Measurements from ENCODE around the gene FBXW12. TPM values are rescaled to one million over a fixed set of nuclear protein-coding genes. Genes with fewer than 3 reads are reported as not detected.

The FBXW12 gene
- total RNA-seq, 1 experiment from 2014 or later: not detected

DNA sequence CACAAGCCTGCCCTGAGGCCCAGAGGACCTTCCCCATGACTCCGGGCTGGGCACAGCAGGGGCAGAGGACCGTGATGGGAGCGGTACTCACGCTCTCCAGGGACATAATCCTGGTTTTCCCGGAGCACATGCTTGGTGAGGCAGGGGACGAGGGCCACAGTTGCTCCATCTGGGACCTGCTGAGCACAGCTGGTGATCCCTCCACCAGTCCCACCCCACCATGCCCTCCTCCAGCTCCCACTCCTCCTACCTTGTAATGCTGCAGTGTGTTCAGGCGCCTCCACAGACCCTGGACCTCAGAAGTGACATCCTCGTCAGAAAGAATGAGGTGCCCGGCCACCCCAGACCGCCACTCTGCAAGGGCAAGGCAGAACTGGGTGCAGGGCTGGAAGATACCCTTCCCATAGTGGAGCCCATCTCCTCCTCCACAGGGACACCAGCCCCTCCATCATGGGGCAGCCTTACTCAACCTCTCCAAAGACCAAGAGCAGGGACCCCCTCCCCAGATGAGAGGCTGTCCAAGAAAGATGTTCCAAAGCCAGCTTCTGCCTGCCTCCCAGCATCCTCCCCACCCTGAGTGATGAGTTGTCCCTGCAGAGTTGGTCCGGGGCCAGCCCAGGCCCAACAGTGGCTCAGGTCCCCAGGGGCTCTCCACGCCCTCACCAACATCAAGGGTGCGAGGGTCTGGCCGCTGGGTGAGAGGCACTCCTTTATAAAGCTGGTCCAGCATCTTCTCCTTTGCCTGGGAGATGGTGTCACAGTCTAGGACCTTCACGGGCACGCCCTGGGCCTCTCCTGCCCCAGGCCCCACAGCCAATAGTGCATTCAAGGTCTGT is 38.4 kb downstream of the FBXW12 start:
- Histone ChIP-seq H3K4me1 (ENCODE audit: insufficient read depth, low read length) (no peaks in the 10 kb centered on the region), H3K36me3 (ENCODE audit: low read depth, low read length) (no peaks in the 10 kb centered on the region), H3K4me2 (ENCODE audit: low read length) (no peak overlapping the region), H3K9me2 (replicated peaks; ENCODE audit: low read length) (no peaks in the 10 kb centered on the region), H3K27ac (ENCODE audit: low read length) (no peak overlapping the region), H3K27me3 (ENCODE audit: low read length) (no peaks in the 10 kb centered on the region), H4K20me1 (ENCODE audit: low read length) (no peaks in the 10 kb centered on the region), H3K9ac (ENCODE audit: low read length) (no peak overlapping the region), H3F3A (ENCODE audit: low read length, unreplicated experiment) (no peaks in the 10 kb centered on the region), H2AFZ (ENCODE audit: low read length) (no peak overlapping the region), H3K4me3 (ENCODE audit: low read length) (no peak overlapping the region), H3K9me3 (ENCODE audit: low read length) (no peaks in the 10 kb centered on the region), H3K79me2 (ENCODE audit: low read length) (no peaks in the 10 kb centered on the region)
- no peak for DNase-seq
- POLR2A ChIA-PET (ENCODE audit: unreplicated experiment): no interaction called here
- ATAC-seq: no peak
- TF ChIP-seq, protein P1, sequence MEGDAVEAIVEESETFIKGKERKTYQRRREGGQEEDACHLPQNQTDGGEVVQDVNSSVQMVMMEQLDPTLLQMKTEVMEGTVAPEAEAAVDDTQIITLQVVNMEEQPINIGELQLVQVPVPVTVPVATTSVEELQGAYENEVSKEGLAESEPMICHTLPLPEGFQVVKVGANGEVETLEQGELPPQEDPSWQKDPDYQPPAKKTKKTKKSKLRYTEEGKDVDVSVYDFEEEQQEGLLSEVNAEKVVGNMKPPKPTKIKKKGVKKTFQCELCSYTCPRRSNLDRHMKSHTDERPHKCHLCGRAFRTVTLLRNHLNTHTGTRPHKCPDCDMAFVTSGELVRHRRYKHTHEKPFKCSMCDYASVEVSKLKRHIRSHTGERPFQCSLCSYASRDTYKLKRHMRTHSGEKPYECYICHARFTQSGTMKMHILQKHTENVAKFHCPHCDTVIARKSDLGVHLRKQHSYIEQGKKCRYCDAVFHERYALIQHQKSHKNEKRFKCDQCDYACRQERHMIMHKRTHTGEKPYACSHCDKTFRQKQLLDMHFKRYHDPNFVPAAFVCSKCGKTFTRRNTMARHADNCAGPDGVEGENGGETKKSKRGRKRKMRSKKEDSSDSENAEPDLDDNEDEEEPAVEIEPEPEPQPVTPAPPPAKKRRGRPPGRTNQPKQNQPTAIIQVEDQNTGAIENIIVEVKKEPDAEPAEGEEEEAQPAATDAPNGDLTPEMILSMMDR (conservative IDR thresholded peaks at IDR 0.05; ENCODE audit: low read depth, low read length): no peak
- TF ChIP-seq EZH2 (IDR thresholded peaks at IDR 0.05; ENCODE audit: low read length, unreplicated experiment) (no peak), EZH2phosphoT487 (IDR thresholded peaks at IDR 0.05; ENCODE audit: borderline replicate concordance, low read length) (no peak)
- no TSS peak for BruUV-seq (replicated peaks)
- intact Hi-C loops (cut with micrococcal nuclease): no loop called here
- CTCF ChIA-PET: no interaction called here

DNA sequence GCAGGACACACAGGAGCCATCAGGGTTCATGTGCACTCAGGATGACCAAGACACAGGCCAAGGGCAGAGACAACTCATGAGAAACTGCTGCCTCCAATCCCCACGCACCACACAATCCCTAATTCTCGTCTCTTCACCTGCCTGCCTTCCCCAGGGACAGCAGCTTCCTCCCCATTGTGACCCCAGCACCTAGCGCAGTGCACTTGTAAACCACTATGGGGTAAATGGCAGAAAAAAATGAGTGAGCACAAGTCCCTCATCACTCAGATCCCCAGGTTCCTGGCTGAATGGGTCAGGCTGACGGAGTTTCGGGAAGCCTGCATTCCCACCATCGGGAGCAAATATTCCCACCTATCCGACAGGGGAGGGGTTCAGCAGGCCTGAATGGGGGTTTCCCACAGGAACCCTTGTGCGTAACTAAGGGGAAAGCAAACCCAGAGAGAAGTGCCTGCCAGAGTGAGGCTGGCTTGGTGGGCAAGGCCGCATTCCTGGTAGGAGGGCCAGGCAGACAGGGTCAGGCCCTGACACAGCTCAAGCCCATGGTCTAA is 39.1 kb downstream of the FBXW12 start:
- Histone ChIP-seq H3K36me3 (ENCODE audit: low read depth, low read length) (no peaks in the 10 kb centered on the region), H3K4me2 (ENCODE audit: low read length) (no peak overlapping the region), H3K4me1 (ENCODE audit: insufficient read depth, low read length) (no peaks in the 10 kb centered on the region), H3K27ac (ENCODE audit: low read length) (no peak overlapping the region), H3K9me3 (ENCODE audit: low read length) (no peaks in the 10 kb centered on the region), H3K79me2 (ENCODE audit: low read length) (no peaks in the 10 kb centered on the region), H2AFZ (ENCODE audit: low read length) (no peak overlapping the region), H3K4me3 (ENCODE audit: low read length) (no peak overlapping the region), H4K20me1 (ENCODE audit: low read length) (no peaks in the 10 kb centered on the region), H3F3A (ENCODE audit: low read length, unreplicated experiment) (no peaks in the 10 kb centered on the region), H3K9me2 (replicated peaks; ENCODE audit: low read length) (no peaks in the 10 kb centered on the region), H3K9ac (ENCODE audit: low read length) (no peak overlapping the region), H3K27me3 (ENCODE audit: low read length) (no peaks in the 10 kb centered on the region)
- DNase-seq (no peak), ATAC-seq (no peak)
- no TSS peak for BruUV-seq (replicated peaks)
- TF ChIP-seq, protein P1 (conservative IDR thresholded peaks at IDR 0.05; ENCODE audit: low read depth, low read length): no peak
- no peak for TF ChIP-seq EZH2 (IDR thresholded peaks at IDR 0.05; ENCODE audit: low read length, unreplicated experiment)
- TF ChIP-seq EZH2phosphoT487 (IDR thresholded peaks at IDR 0.05; ENCODE audit: borderline replicate concordance, low read length): no peak
- intact Hi-C loops (cut with micrococcal nuclease): no loop called here
- POLR2A ChIA-PET (ENCODE audit: unreplicated experiment): no interaction called here
- CTCF ChIA-PET: no interaction called here
